Retina (tissue), 1 donor: ENCODE data around the gene SIPA1L2.
A peak's percentile ranks its signal among the peaks of the same experiment; 100 is the strongest.

ENCODE experiments used
- DNase-seq: peaks from one replicate; pipeline ENCODE4 v3.0.0-alpha.2; 2016

The SIPA1L2 gene

DNA sequence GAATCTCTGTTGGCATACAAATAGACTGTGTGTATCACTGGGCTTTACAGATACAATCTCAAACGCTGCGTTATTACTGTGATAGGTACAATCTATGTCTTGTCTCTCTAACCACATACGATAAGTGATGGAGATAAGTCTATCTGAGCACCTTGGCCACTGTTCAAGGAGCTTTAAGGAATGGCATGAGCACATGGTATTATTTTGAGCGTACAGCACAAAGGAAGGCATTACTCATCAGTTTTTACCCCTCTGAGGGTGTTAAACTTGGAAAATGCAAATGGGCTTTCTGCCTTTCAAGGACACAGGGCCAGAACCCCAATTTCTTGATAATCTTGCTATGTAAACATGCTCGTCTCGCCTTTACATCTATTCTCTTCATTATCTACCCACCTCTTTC lies 11.6 kb upstream of the SIPA1L2 start:
- no peak for DNase-seq

DNA sequence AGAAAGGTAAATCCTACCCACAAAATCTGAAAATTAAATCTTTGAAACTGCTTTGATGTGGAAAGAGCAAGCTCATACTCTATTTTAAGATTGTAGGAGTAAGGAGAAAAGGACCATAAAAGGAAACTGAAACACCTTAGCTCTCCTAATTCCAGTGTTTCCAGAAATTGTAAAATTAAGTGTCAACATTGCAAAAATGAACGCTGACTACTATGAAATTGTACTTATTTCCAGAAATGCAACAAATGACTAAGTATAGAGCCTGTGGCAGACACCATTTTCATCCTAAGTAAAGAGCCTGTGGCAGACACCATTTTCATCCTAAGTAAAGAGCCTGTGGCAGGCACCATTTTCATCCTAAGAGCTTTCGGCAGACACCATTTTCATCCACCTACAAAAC lies 6.9 kb upstream of the SIPA1L2 start:
- no peak for DNase-seq

DNA sequence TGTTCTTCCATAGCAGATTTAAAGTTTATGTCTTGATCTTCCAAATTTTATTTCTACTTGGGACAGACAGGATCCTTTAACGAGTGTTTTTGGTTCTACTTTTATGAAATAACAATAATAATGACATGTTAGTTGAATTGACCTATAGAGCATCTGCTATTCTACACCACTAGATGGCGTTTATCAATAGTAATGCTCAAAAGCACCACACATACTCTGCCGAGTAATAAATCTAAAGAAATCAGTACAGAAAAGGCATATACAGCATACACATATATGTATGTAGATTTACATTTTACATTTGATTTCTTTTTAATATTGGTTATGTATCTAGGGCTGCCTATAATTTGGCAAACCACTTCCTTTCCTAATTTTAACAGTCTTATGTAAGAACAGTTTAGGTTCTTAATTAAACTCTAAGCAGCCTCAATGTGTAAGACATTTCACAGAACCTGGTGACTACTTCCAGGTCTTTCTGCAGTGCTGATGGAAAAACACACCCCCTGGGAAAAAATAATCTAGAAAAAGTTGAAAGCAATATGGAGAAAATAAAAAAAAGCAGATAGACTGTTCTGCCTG lies 5.9 kb upstream of the SIPA1L2 start:
- DNase-seq, result no peak

DNA sequence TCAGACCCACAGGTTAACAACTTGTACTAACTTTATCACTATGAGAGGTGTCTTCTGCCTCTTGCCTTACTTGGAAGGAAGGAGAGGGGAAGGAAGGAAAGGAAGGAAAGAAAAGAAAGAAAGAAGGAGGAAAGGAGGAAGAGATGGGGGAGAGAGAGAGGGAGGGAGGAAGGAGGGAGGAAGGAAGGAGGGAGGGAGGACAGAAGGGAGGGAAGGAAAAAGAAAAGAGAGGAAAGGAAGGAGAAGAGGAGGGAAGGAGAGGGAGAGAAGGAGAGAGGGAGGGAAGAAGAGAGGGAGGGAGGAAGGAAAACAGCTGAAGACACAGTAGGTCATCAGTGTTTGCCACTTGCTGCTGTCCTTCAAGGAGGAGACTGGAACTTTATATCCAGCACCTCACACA lies 5.3 kb upstream of the SIPA1L2 start:
- no peak for DNase-seq

DNA sequence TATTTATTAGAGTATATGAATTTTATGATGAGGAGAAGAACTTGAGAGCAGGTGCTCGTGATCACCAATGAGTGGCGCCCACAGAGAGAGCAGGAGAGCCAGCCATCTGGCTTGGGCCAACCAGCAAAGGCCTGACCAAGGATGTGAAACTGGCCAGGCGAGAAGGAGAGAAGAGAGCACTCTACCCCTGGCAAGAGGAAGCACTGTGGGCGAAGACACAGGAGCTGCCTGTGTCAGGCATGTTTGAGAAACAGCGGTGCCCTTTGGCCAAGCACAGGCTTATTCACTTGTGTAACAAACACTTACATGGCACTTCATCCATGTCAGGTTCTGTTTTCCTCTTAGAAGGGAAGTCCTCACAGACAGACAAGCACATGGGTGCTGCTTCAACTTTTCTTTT lies 4.2 kb upstream of the SIPA1L2 start:
- no peak for DNase-seq

DNA sequence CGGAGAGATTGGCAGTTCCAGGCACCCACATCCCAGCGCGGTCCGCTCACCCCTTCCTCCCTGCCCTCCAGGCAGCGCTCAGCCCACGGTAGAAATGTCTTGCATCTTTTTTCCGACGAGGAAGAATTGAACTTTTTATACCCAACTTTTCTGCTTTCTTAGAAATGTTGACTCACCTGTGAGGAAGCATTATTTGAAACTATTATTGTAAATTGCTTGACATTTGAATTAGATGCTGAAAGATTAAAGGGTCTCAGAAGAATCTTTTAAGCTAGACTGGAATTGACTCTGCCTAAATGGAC lies 912 bp upstream of the SIPA1L2 start:
- DNase-seq, result no peak

DNA sequence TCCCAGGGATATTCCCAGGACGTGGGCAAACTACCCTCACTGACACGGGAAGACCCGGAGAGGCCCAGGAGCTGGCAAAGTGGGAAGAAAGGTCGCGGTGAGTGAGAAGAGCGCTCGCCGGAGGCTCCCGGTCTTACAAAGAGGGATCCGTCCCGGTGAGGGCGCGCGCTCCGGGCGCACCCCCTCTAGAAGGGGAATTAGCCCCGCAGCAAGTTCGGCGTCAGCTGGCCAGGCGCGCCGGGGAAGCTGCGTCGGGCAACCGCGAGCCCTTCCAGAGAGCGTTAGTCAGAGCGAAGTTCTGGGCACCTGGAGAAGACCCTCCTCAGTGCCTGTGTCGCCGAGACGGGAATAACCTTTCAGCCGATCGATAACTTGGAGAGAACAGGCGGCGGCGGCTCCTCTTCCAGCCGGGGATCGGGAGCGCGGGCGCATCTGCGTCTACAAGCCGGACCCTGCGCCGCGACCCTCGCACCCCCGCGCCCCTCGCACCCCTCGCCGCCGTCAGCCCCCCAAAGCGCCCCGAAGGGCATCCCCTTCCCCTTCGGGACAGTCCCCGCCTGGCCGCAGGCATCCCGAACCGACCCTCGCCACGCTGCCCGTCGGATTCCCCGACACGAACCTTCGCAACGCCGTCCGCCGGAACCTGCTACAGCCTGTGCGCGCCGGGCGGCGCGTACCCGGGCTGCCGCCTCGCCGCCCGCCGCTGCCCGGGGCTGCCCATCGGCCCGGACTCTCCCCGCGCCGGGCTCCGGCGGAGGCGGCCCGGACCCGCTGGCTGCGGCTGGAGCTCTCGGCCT lies 485 bp downstream of the SIPA1L2 start:
- peak; percentile 86 for DNase-seq

DNA sequence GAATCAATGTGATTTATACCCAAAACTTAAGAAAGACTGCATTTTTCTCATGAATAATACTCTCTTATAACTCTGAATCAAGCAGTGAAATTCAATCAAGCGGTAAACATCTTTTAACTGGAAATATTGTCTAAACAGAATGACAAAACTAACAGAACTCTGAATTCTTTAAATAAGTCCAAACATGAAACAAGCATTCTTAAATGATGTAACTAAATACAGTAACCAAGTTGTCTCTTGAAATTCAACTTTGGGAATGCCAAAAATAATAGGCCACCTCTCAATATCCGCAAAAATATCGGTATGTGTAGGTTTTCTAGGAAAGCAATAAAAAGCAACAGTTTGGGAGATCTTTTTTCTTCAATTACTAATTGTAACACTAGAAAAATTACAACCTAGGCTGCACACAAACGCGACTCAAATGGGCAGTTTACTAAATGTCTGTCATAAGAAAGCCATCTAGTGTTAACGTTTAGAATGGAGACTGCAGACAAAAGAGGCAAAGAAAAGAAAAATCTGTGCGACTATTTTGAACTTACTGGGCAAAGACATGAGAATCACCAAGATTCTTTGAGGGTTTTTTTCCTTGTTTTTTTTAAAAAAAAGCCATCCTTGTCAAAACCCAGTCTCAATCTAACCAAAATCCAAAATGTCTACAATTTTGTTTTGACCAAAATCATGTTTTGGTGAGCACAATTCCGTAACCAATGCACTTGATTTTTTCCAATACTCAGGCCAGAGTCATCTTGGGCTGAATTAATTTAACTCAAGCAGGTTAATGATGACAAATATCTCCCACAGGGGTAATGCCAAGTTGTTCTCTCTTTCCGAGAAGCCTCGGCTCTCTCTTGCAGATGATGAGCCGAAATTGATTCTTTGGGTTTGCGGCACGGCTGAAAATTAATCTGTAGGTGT lies 1.3 kb downstream of the SIPA1L2 start:
- DNase-seq, result peak; percentile 55

DNA sequence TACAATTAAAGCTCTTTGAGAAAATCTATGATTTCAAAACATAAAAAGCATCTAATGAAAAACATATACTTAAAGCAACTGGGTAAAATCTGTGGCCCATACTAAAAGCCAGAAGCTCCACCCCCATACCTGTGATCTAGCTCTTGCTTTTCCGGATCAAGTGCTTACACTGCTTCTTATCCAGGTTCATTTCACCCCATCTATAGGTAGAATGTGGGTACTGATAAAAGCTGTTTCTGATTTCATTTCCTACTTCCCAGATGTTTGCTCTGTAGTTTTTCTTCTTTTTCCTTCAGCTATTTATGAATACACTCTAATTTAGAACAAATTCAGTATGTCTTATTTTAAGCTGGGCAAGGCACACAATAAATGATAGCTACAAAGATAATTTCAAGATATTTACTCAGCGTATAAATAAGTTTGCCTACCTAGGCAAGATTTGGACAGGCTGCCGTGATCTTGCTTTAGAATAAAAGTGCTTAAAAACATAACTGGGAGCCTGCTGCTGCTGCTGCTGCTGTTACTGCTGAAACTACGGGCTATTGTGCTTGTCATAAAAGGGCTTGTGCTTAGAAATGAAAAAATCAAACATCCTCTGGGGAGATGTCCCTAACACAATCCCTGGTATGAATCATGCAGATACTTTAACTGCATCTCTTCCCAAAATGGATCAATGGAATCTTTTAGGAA lies 2.1 kb downstream of the SIPA1L2 start:
- DNase-seq, result peak; percentile 27

DNA sequence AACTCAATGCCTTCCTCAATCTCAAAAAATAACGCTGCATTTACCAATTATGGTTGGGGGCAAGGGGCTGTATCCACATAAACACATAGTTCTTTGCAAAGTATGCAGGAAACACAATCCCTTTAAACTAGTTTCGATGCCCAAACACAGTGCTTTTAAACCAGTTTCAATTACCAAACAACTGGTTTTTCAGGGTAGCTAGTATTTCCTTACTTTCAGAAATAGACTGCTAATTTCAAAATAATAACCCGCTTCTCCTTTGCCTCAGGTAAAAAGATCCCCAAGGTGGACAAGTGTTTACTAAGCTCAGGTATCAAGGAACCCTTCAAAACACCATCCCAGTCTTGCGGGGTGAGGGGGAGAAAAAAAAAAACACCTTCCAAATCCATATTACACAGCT lies 2.8 kb downstream of the SIPA1L2 start:
- DNase-seq, result no peak

DNA sequence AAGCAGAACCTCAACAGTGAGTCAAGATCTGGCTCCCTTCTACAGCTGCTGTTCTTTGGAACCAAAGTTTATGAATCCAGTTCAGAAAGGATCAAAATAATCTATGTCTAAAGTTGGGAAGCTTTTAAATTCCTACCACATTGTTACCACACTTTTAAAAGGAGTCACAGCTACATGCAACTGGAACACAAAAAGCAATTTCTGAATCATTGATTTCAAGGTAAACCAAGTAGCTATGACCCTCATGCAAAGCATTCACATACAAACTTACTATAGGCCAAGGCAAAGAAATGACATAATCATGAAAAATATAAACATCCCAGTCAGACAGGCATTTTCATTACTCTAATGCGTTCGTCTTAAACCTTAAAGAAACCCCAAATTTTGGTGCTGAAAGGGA lies 3.5 kb downstream of the SIPA1L2 start:
- no peak for DNase-seq

DNA sequence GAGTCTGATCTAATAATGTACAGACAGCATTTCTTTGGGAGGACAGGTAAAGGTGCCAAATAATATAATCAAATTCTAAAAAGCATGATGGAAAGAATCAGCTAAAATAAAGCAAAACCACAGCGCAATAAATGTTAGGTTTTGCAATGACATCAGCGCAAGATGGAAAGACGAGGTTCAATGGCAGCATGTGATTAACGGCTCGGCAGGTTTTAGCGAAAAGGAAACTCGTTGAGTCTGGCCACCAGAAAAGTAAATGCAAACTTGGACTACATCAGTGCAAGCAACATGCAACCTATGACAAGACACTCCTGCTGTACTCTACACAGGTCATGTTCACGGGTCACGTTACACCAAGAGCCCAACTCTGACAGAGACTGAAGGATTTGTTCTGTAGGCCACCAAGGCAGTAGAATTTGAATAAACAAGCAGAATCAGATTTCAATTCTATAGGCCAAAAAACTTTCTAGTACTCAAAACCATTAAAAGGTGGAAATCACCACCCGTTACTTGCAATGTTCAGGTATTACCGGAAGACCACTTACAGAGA lies 4.5 kb downstream of the SIPA1L2 start:
- no peak for DNase-seq

DNA sequence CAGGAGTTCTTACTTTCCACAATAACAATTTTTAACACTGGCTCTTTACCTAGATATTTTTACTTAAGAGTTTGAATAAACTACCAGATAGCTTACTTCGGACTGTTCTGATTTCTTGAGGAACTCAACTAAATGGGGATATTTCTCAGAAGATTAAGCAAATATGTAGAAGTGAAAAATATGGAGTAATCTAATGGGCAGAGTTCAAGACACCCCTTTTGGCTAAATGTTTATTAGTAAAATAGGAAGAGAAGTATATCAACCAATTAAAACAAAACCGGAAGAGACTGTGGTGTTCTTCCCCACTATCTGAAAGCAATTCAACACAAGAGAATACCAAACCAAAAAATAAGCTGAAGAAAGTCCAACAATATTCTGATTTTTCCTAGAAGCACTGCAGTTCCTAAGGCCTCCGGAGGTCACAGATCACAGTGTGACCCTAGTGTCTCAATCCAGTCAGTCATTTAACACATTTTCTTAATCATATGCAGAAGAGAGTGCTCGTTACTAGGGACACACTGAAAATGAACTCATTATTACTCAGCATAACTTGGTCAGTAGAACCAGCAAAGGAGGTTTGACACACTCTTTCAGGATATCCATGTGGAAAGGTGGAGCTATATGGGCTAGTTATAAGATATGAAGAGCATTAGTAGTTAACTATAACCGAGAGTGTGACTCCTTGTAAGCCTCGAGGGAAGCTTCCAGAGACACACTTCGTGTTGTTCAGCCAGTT lies 5.2 kb downstream of the SIPA1L2 start:
- DNase-seq, result no peak

DNA sequence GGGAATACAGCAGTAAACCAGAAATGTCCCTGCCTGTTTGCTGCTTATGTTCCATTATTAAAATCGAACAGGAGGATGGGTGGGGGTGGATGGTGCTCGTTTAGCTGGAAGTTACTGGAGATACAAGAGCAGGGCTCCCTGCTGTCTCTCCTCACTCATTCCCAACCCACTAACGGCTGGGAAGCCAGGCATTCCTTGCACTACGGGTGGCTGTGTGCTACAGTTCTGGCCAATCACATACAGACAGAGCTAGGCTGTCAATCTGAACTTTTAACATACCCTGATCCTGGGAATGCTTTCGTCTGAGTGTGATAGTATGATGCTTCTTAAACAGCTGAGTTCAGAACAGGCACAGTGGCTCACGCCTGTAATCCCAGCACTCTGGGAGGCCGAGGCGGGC lies 7.0 kb downstream of the SIPA1L2 start:
- peak; percentile 60 for DNase-seq

DNA sequence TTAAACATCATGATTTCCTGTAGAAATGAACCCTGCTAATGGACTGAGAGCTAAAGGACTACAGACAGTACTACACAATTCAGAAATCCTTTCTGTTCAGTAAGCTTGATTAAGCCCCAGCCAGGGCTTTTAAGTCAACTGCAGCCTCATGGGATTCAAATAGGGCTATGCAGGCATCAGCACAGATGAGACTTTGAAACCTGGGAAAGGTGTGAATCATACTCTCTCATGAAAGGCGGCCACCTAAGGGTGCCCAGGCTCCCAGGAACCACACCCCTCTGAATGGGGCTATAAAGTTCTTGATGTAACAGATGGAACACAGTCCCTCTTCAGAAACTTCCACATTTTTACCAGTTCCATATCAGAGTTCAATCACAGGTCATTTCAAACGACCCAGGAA lies 7.6 kb downstream of the SIPA1L2 start:
- DNase-seq, result peak; percentile 36

DNA sequence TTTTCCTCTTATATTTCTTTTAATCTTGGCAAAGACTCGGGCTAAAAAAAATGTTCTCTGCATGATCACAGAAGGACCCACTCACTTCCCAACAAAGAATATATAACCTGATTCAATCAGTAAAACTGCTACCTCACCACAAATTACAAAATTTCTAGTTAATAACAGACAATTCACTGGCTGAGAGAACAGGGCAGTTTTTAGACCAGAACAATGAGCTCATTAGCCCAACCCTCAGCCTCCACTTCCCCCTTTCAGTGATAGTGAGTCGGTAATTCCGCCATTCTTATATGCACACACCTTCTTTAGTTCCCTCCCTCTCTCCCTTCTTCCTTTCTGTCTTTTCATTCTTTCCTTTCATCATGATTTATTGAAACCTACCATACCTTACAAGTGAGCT lies 8.9 kb downstream of the SIPA1L2 start:
- no peak for DNase-seq

DNA sequence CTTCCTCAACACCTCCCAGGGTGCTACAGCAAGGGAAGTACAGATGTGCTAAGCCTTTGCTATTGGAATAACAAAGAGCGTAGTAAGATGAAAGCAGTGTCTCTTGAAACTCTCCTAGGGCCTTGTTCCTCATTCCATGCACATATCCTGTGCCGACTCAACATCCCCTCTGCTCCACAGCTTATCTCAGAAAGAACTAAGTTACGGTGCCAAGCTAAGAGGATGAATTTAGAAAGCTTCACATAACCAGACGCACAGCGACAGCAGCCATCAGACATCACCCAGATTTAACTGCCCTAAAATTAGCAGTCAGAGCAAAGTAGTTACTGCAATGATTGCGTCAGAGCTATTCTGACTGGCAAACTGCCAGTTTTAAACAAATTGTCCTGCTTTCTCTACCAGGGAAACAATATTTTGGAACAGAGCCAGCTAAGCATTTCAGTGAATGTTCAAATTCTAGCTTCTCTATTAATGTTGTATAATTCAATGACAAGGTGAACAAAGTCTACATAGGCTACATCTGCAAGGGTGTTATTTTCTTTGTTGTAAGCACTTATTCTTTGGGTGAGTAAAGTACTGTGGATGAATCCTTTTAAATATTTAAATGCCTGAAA lies 9.5 kb downstream of the SIPA1L2 start:
- no peak for DNase-seq

DNA sequence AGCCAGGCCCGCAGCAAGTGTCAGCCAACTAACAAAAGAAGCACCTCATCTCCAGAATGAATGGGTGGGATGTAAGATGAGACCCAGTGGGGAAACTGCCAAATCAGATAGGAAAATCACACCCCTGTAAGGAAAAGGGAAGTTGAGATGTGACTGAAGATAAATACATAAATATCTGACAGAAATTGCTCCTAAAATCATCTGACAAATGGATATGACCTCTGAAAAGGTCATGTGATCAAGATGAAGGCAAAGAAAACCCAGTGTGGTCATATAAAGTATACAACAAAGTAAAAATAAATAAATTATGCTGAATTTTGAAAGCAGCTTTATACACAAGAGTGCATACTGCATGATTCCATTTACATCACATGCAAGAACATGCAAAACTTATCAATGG lies 12.7 kb downstream of the SIPA1L2 start:
- DNase-seq, result no peak

DNA sequence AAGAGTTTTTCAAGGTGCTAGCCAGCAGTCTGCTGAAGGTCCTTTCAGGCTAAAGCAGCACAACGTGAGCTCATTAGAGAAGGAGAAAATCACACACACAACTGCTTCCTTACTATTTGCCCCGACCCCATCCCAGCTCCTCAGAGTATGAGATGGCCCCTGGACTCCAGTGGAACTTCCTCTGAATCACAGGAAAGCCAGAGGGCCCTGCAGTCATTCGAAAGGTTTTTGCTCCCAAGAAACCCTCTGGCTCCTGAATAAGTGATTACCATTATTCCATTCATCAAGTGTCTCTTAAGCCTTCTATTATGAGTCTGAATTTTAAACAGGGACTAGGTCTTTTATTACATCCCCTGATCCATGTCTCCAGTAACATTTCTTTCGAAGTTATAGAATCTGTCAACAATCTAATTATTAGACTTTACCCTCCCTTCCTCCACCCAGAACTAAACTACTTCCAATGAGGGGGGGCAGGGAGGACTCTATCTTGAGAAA lies 14.6 kb downstream of the SIPA1L2 start:
- no peak for DNase-seq

DNA sequence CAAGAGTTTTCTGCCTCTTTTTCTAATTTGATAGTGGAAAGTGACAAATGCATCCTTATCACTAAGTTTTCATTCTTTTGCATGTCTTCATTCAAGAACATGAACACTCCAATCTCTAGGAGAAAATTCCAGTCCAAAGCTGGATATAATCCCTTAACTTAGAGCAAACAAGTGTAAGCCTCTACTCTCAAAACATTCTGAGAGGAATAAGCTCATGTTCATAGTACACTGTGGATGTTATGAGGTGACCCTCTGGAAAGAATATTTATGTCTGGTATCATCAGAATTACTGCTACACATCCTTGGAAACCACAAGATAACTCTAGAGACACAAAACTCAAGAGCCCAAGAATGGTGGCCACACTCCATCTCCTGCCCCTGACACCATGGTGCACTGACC lies 15.1 kb downstream of the SIPA1L2 start:
- no peak for DNase-seq

DNA sequence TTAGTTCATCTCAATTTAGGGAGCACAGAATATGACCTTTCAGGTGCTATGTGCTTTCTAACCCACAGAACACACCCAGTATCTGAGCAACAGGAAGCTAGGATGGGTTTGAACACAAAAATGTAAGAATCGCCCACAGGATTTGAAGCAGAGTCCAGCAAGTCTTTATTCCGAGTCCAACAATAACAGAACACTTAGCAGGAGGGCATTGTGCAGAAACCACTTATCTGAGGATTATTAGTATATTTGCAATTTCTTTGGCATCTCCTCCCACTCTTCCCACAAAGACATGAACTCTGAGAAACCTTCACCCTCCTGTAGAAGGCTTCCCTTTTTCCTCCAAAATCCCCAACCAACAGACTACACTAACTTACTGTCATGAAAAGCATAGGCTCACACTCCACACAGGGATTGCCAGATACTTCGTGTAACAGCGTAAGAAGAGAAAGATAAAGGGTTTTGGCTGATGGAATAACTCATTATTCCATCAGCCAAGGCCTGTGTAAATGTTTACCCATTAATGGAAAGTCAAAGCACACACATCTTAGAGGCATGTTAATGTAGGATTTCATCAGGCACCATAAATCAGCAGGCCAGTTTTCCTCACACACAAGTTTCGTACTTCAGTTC lies 16.1 kb downstream of the SIPA1L2 start:
- no peak for DNase-seq
